ENCODE measurements around the gene PKIB. TPM values are rescaled to one million over a fixed set of nuclear protein-coding genes. Genes with fewer than 3 reads are reported as not detected.
A peak's percentile ranks its signal among the peaks of the same experiment; 100 is the strongest.

Gene PKIB
- total RNA-seq, 1 experiment from 2014 or later: 28.0 TPM

DNA sequence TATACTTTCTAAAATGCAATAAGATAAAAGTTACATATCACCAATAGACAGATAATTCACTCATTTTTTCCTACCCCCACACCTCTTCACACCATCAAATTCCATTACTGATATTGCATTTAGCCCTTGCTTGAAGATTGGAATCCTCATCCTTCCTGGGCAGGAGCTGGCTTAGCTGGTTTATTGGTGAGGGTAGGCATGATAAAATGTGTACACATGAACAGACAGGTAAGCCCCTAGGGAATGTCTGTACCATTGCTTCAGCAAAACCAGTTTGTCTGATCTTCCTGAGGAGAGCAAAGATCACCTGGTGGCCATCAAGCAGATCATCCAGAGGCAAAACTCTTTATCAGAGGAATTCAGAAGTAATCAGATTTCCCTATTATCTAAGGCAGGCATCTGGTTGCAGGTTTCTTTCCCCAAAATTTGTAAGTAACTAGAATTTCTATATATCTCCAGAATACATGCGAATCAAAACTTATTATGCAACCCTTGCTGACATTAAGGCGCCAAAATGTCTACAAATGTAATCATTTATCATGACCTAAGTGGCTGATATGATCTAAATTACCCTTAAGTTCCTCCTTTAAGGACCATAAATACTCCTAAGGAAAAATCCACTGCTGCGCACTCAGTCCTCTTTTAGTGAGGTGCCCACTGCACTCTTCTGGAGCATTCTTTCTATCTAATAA is 162.7 kb downstream of the PKIB start:
- no peak for ATAC-seq
- Histone ChIP-seq H3K4me1 (ENCODE audit: insufficient read depth, low read length) (no peaks in the 10 kb centered on the region), H3K79me2 (ENCODE audit: low read length) (no peaks in the 10 kb centered on the region), H3K4me3 (ENCODE audit: low read length) (no peak overlapping the region), H3K9me2 (replicated peaks; ENCODE audit: low read length) (no peaks in the 10 kb centered on the region), H4K20me1 (ENCODE audit: low read length) (no peaks in the 10 kb centered on the region), H3K9me3 (ENCODE audit: low read length) (no peaks in the 10 kb centered on the region), H3K9ac (ENCODE audit: low read length) (no peak overlapping the region), H2AFZ (ENCODE audit: low read length) (no peak overlapping the region), H3K27me3 (ENCODE audit: low read length) (no peaks in the 10 kb centered on the region), H3K36me3 (ENCODE audit: low read depth, low read length) (no peaks in the 10 kb centered on the region), H3K27ac (ENCODE audit: low read length) (no peak overlapping the region), H3K4me2 (ENCODE audit: low read length) (no peak overlapping the region), H3F3A (ENCODE audit: low read length, unreplicated experiment) (no peaks in the 10 kb centered on the region)
- BruUV-seq (replicated peaks): no TSS peak
- ChIA-PET POLR2A (ENCODE audit: unreplicated experiment) (no interaction called here), CTCF (interaction anchor here (0.5 kb wide), 1 partner anchor 29 kb away, joined by 4 read pairs; no protein-coding TSS in a partner anchor)
- DNase-seq: peak; percentile 46
- TF ChIP-seq EZH2 (IDR thresholded peaks at IDR 0.05; ENCODE audit: low read length, unreplicated experiment) (no peak), EZH2phosphoT487 (IDR thresholded peaks at IDR 0.05; ENCODE audit: borderline replicate concordance, low read length) (no peak)
- TF ChIP-seq, protein P1, sequence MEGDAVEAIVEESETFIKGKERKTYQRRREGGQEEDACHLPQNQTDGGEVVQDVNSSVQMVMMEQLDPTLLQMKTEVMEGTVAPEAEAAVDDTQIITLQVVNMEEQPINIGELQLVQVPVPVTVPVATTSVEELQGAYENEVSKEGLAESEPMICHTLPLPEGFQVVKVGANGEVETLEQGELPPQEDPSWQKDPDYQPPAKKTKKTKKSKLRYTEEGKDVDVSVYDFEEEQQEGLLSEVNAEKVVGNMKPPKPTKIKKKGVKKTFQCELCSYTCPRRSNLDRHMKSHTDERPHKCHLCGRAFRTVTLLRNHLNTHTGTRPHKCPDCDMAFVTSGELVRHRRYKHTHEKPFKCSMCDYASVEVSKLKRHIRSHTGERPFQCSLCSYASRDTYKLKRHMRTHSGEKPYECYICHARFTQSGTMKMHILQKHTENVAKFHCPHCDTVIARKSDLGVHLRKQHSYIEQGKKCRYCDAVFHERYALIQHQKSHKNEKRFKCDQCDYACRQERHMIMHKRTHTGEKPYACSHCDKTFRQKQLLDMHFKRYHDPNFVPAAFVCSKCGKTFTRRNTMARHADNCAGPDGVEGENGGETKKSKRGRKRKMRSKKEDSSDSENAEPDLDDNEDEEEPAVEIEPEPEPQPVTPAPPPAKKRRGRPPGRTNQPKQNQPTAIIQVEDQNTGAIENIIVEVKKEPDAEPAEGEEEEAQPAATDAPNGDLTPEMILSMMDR (conservative IDR thresholded peaks at IDR 0.05; ENCODE audit: low read depth, low read length): no peak
- intact Hi-C loops (cut with micrococcal nuclease): no loop called here

Other genes with a start within 250 kb of the PKIB start
- 7.3 and 8.4 TPM in 2 replicates for gene HSF2, start 210.8 kb upstream of the PKIB start, total RNA-seq (2014; rRNA removed)
- 27.8 and 31.7 TPM in 2 replicates for gene SERINC1, start 138.6 kb upstream of the PKIB start, total RNA-seq (2014; rRNA removed)
- gene FABP7, start 169.3 kb downstream of the PKIB start, total RNA-seq (2014; rRNA removed): not detected in 2 replicates
- 2.7 and 4.6 TPM in 2 replicates for gene SMPDL3A, start 178.9 kb downstream of the PKIB start, total RNA-seq (2014; rRNA removed)